ENCODE measurements around the gene OSBPL2. TPM values are rescaled to one million over a fixed set of nuclear protein-coding genes. Genes with fewer than 3 reads are reported as not detected.

The OSBPL2 gene
- total RNA-seq, 1 experiment from 2014 or later = 49.5 TPM

- peaks cover 35% of the 10 kb centered on the region for H3K36me3 Mint-ChIP-seq
- no peak overlapping the region for H3K4me3 Mint-ChIP-seq
- POLR2A ChIA-PET = no interaction called here
- no peak for TF ChIP-seq NR2C2 (CRISPR knock-in tag; IDR thresholded peaks at IDR 0.05)
- TF ChIP-seq MYBL2 (CRISPR knock-in tag; IDR thresholded peaks at IDR 0.05) = no peak
- no peak for TF ChIP-seq ZBTB21 (CRISPR knock-in tag; IDR thresholded peaks at IDR 0.05; ENCODE audit: borderline replicate concordance)
- TF ChIP-seq, protein P1, sequence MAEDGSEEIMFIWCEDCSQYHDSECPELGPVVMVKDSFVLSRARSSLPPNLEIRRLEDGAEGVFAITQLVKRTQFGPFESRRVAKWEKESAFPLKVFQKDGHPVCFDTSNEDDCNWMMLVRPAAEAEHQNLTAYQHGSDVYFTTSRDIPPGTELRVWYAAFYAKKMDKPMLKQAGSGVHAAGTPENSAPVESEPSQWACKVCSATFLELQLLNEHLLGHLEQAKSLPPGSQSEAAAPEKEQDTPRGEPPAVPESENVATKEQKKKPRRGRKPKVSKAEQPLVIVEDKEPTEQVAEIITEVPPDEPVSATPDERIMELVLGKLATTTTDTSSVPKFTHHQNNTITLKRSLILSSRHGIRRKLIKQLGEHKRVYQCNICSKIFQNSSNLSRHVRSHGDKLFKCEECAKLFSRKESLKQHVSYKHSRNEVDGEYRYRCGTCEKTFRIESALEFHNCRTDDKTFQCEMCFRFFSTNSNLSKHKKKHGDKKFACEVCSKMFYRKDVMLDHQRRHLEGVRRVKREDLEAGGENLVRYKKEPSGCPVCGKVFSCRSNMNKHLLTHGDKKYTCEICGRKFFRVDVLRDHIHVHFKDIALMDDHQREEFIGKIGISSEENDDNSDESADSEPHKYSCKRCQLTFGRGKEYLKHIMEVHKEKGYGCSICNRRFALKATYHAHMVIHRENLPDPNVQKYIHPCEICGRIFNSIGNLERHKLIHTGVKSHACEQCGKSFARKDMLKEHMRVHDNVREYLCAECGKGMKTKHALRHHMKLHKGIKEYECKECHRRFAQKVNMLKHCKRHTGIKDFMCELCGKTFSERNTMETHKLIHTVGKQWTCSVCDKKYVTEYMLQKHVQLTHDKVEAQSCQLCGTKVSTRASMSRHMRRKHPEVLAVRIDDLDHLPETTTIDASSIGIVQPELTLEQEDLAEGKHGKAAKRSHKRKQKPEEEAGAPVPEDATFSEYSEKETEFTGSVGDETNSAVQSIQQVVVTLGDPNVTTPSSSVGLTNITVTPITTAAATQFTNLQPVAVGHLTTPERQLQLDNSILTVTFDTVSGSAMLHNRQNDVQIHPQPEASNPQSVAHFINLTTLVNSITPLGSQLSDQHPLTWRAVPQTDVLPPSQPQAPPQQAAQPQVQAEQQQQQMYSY (CRISPR knock-in tag; IDR thresholded peaks at IDR 0.05) = no peak
- TF ChIP-seq TP53 (CRISPR knock-in tag; IDR thresholded peaks at IDR 0.05) = no peak
- no peak for TF ChIP-seq ZNF671 (CRISPR knock-in tag; IDR thresholded peaks at IDR 0.05)
- TF ChIP-seq IRF2 (CRISPR knock-in tag; IDR thresholded peaks at IDR 0.05; ENCODE audit: borderline replicate concordance, low read depth) = no peak
- no peak for TF ChIP-seq JUN (CRISPR knock-in tag; IDR thresholded peaks at IDR 0.05)
- TF ChIP-seq FOXP4 (CRISPR knock-in tag; IDR thresholded peaks at IDR 0.05) = no peak
- no peak for TF ChIP-seq ZNF396 (CRISPR knock-in tag; IDR thresholded peaks at IDR 0.05; ENCODE audit: borderline replicate concordance)
- TF ChIP-seq, protein P2, sequence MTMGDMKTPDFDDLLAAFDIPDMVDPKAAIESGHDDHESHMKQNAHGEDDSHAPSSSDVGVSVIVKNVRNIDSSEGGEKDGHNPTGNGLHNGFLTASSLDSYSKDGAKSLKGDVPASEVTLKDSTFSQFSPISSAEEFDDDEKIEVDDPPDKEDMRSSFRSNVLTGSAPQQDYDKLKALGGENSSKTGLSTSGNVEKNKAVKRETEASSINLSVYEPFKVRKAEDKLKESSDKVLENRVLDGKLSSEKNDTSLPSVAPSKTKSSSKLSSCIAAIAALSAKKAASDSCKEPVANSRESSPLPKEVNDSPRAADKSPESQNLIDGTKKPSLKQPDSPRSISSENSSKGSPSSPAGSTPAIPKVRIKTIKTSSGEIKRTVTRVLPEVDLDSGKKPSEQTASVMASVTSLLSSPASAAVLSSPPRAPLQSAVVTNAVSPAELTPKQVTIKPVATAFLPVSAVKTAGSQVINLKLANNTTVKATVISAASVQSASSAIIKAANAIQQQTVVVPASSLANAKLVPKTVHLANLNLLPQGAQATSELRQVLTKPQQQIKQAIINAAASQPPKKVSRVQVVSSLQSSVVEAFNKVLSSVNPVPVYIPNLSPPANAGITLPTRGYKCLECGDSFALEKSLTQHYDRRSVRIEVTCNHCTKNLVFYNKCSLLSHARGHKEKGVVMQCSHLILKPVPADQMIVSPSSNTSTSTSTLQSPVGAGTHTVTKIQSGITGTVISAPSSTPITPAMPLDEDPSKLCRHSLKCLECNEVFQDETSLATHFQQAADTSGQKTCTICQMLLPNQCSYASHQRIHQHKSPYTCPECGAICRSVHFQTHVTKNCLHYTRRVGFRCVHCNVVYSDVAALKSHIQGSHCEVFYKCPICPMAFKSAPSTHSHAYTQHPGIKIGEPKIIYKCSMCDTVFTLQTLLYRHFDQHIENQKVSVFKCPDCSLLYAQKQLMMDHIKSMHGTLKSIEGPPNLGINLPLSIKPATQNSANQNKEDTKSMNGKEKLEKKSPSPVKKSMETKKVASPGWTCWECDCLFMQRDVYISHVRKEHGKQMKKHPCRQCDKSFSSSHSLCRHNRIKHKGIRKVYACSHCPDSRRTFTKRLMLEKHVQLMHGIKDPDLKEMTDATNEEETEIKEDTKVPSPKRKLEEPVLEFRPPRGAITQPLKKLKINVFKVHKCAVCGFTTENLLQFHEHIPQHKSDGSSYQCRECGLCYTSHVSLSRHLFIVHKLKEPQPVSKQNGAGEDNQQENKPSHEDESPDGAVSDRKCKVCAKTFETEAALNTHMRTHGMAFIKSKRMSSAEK (CRISPR knock-in tag; IDR thresholded peaks at IDR 0.05; ENCODE audit: borderline replicate concordance) = no peak
- no peak for TF ChIP-seq GTF2I (CRISPR knock-in tag; conservative IDR thresholded peaks at IDR 0.05)
- TF ChIP-seq OVOL2 (CRISPR knock-in tag; IDR thresholded peaks at IDR 0.05; ENCODE audit: borderline replicate concordance) = no peak
- ATAC-seq (no peak), DNase-seq (ENCODE audit: low spot score) (no peak)
- H3K9me3 Mint-ChIP-seq = no peaks in the 10 kb centered on the region
- H3K27me3 Mint-ChIP-seq (ENCODE audit: low read depth) = no peaks in the 10 kb centered on the region
- CTCF ChIA-PET = no interaction called here
- peak overlapping the region; percentile 60; the same call in 1 of the 2 replicates for H3K27ac Mint-ChIP-seq
- H3K4me1 Mint-ChIP-seq = no peaks in the 10 kb centered on the region
Observed at GRCh38 chr20:62336775-62337557, 98.6 kb downstream of the OSBPL2 start.

GRCh38 chr20:62337558-62338293, 99.4 kb downstream of the OSBPL2 start:
- Mint-ChIP-seq H3K27ac (peak overlapping the region; percentile 60; the same call in 1 of the 2 replicates), H3K4me3 (no peak overlapping the region), H3K36me3 (peaks cover 34% of the 10 kb centered on the region), H3K4me1 (no peaks in the 10 kb centered on the region), H3K9me3 (no peaks in the 10 kb centered on the region), H3K27me3 (ENCODE audit: low read depth) (no peaks in the 10 kb centered on the region)
- ChIA-PET CTCF (no interaction called here), POLR2A (no interaction called here)
- no peak for DNase-seq (ENCODE audit: low spot score)
- no peak for TF ChIP-seq CBFB (CRISPR knock-in tag; IDR thresholded peaks at IDR 0.05; ENCODE audit: low read depth)
- TF ChIP-seq, protein P1 (CRISPR knock-in tag; IDR thresholded peaks at IDR 0.05) = no peak
- ATAC-seq = no peak

Measured in WTC11 (cell line).